HS-5 (cell line): ENCODE measurements around the gene HHAT.

Experiments used
- DNase-seq: peaks from one replicate; pipeline ENCODE4 v3.0.0-alpha.2; 2012; ENCODE audit warnings: low read depth

HHAT gene

GRCh38 chr1:210722410-210723081 is 393.8 kb downstream of the HHAT start:
- no peak for DNase-seq

- no peak for DNase-seq
Observed at GRCh38 chr1:210723646-210724045, 394.9 kb downstream of the HHAT start.

GRCh38 chr1:210724768-210725167 is 396.1 kb downstream of the HHAT start:
- no peak for DNase-seq
